Loucy (cell line): Measurements from ENCODE around the gene TEX2.

ENCODE experiments used
- H2AFZ ChIP-seq: fragments of 200-600 bp; sonication (generic); 2 replicates; pipeline ENCODE4 v1.6.0; 2016; ENCODE audit warnings: antibody characterized with exemption, mild to moderate bottlenecking, low read length, moderate library complexity
- H3F3A ChIP-seq: fragments of 200-600 bp; 2 replicates; pipeline ENCODE4 v1.6.0; 2016; ENCODE audit warnings: antibody characterized with exemption, low read depth, mild to moderate bottlenecking
- H3K27me3 ChIP-seq: fragments of 200-600 bp; sonication (generic); 2 replicates; pipeline ENCODE4 v1.6.1; 2014; ENCODE audit warnings: low read length, mild to moderate bottlenecking; ENCODE audit not compliant: insufficient read depth, poor library complexity, severe bottlenecking
- H3K36me3 ChIP-seq: fragments of 200-600 bp; sonication (generic); 2 replicates; pipeline ENCODE4 v1.6.1; 2016; ENCODE audit warnings: low read length; ENCODE audit not compliant: insufficient read depth
- H3K4me1 ChIP-seq: fragments of 200-600 bp; sonication (generic); 2 replicates; pipeline ENCODE4 v1.5.1; 2014; ENCODE audit warnings: low read length, mild to moderate bottlenecking; ENCODE audit not compliant: insufficient read depth, poor library complexity, severe bottlenecking
- H3K4me2 ChIP-seq: fragments of 200-600 bp; sonication (generic); 2 replicates; pipeline ENCODE4 v1.6.0; 2014; ENCODE audit warnings: antibody characterized with exemption, low read length, low read depth, mild to moderate bottlenecking; ENCODE audit not compliant: poor library complexity, severe bottlenecking
- H3K4me3 ChIP-seq: fragments of 200-600 bp; sonication (generic); 2 replicates; pipeline ENCODE4 v1.5.1; 2014; ENCODE audit warnings: low read length, mild to moderate bottlenecking, mixed read lengths; ENCODE audit not compliant: poor library complexity, severe bottlenecking
- H3K79me2 ChIP-seq: fragments of 200-600 bp; sonication (generic); 2 replicates; pipeline ENCODE4 v1.6.1; 2014; ENCODE audit warnings: low read length; ENCODE audit not compliant: insufficient read depth
- H3K9ac ChIP-seq: fragments of 200-600 bp; sonication (generic); 2 replicates; pipeline ENCODE4 v1.6.0; 2014; ENCODE audit warnings: mild to moderate bottlenecking, low read depth, low read length, moderate library complexity; ENCODE audit not compliant: poor library complexity, severe bottlenecking
- H3K9me2 ChIP-seq: fragments of 200-600 bp; sonication (generic); replicated peaks from 2 replicates; pipeline ENCODE4 v1.6.1; 2016; ENCODE audit warnings: low read depth, low read length, mixed read lengths
- H3K9me3 ChIP-seq: fragments of 200-600 bp; sonication (generic); 2 replicates; pipeline ENCODE4 v1.6.1; 2014; ENCODE audit warnings: mild to moderate bottlenecking, antibody characterized with exemption, low read length, low read depth; ENCODE audit not compliant: insufficient read depth
- H4K20me1 ChIP-seq: fragments of 200-600 bp; sonication (generic); 2 replicates; pipeline ENCODE4 v1.6.0; 2014; ENCODE audit warnings: antibody characterized with exemption, low read length, mild to moderate bottlenecking; ENCODE audit not compliant: insufficient read depth, poor library complexity, severe bottlenecking
- EZH2phosphoT487 ChIP-seq: fragments of 200-600 bp; IDR thresholded peaks from 2 replicates; pipeline ENCODE4 v1.6.1; 2018; ENCODE audit warnings: antibody characterized with exemption, mild to moderate bottlenecking, moderate library complexity, borderline replicate concordance
- TF ChIP-seq, protein P1 (sequence below): fragments of 200-600 bp; sonication (generic); conservative IDR thresholded peaks from 2 replicates; pipeline ENCODE4 v1.5.1; 2014; ENCODE audit warnings: mild to moderate bottlenecking, antibody characterized with exemption, low read length

TEX2 gene

GRCh38 chr17:64177311-64178010, 85.6 kb downstream of the TEX2 start:
- TF ChIP-seq, protein P1, sequence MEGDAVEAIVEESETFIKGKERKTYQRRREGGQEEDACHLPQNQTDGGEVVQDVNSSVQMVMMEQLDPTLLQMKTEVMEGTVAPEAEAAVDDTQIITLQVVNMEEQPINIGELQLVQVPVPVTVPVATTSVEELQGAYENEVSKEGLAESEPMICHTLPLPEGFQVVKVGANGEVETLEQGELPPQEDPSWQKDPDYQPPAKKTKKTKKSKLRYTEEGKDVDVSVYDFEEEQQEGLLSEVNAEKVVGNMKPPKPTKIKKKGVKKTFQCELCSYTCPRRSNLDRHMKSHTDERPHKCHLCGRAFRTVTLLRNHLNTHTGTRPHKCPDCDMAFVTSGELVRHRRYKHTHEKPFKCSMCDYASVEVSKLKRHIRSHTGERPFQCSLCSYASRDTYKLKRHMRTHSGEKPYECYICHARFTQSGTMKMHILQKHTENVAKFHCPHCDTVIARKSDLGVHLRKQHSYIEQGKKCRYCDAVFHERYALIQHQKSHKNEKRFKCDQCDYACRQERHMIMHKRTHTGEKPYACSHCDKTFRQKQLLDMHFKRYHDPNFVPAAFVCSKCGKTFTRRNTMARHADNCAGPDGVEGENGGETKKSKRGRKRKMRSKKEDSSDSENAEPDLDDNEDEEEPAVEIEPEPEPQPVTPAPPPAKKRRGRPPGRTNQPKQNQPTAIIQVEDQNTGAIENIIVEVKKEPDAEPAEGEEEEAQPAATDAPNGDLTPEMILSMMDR: no peak
- no peak for TF ChIP-seq EZH2phosphoT487
- no peaks in the 10 kb centered on the region for H4K20me1 ChIP-seq
- H3K4me3 ChIP-seq: no peak overlapping the region
- H3K9ac ChIP-seq: no peak overlapping the region
- peaks cover 9% of the 10 kb centered on the region; the same call in 1 of the 2 replicates for H3K36me3 ChIP-seq
- no peak overlapping the region for H3K4me2 ChIP-seq
- no peaks in the 10 kb centered on the region for H3F3A ChIP-seq
- H3K4me1 ChIP-seq: peaks cover 6% of the 10 kb centered on the region
- H3K9me2 ChIP-seq: no peaks in the 10 kb centered on the region
- H3K27me3 ChIP-seq: no peaks in the 10 kb centered on the region
- no peak overlapping the region for H2AFZ ChIP-seq
- H3K9me3 ChIP-seq: no peaks in the 10 kb centered on the region
- no peaks in the 10 kb centered on the region for H3K79me2 ChIP-seq

DNA sequence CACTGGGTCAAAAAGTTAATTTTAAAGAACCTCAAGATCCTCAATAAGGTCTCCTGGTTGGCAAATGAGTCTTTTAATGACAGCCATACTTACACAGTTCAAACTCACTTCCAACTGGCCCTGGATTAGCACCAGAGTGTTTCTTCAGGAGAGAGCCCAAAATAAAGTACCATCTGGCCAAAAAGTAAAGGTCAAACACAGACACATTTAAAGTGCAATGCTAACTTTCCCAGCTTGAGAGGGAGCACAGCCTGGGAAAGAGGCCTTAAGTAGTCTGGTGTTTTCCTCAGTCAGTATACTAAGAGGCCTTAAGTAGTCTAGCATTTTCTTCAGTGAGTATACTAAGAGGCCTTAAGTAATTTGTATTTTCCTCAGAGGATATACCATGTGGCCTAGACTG, 86.5 kb downstream of the TEX2 start:
- Histone ChIP-seq H3K79me2 (no peaks in the 10 kb centered on the region), H3K9me3 (no peaks in the 10 kb centered on the region), H3K27me3 (no peaks in the 10 kb centered on the region), H4K20me1 (no peaks in the 10 kb centered on the region), H3K4me3 (no peak overlapping the region), H3K4me1 (peaks cover 6% of the 10 kb centered on the region), H3K9ac (no peak overlapping the region), H2AFZ (no peak overlapping the region), H3K4me2 (no peak overlapping the region), H3K9me2 (no peaks in the 10 kb centered on the region), H3F3A (no peaks in the 10 kb centered on the region), H3K36me3 (peaks cover 9% of the 10 kb centered on the region; the same call in 1 of the 2 replicates)
- TF ChIP-seq, protein P1: no peak
- TF ChIP-seq EZH2phosphoT487: no peak

DNA sequence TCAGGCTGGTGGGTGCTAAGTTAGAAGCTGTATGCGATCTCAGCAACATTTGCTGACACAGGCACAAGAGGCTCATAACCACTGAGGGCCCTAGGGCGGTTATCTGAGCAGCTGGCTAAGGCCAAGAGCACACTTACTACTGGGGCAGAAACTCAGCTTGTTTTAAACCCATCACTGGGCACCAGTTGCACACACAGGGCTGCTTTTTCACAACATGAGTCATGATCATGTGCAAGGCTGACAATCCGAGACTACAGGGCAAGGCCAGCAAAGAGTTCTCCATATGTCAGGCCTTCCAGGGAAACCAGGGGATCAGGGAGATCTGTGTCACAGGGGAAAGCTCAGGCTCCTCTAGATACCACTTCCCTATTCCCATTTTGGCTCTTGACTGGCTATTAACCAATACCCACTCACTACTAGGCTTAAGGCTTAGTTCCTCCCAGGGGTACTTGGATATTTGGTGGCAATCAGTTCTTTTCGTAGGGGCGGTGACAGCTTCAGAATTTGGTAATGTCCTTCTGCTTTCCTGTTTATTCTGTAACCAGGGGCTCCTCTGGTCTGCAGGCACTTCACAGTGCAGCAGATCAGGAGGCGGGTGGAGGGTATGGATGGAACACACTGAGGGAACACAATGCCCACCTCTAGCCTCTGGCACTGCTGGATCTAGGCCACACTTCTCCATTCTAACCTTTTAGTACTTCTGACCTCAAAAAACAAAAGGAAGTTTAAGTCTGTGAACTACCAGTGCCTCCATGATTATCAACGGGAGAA, 88.2 kb downstream of the TEX2 start:
- no peaks in the 10 kb centered on the region for H3K4me1 ChIP-seq
- peaks cover 16% of the 10 kb centered on the region; the same call in 1 of the 2 replicates for H3K36me3 ChIP-seq
- H3K4me3 ChIP-seq: no peak overlapping the region
- H3F3A ChIP-seq: no peaks in the 10 kb centered on the region
- H3K9me2 ChIP-seq: no peaks in the 10 kb centered on the region
- no peaks in the 10 kb centered on the region for H3K79me2 ChIP-seq
- H4K20me1 ChIP-seq: no peaks in the 10 kb centered on the region
- H3K4me2 ChIP-seq: no peak overlapping the region
- TF ChIP-seq, protein P1: no peak
- no peak for TF ChIP-seq EZH2phosphoT487
- H3K27me3 ChIP-seq: no peaks in the 10 kb centered on the region
- H2AFZ ChIP-seq: no peak overlapping the region
- H3K9me3 ChIP-seq: no peaks in the 10 kb centered on the region
- no peak overlapping the region for H3K9ac ChIP-seq
